Measurements from ENCODE around the gene PIK3R6.

The PIK3R6 gene

DNA sequence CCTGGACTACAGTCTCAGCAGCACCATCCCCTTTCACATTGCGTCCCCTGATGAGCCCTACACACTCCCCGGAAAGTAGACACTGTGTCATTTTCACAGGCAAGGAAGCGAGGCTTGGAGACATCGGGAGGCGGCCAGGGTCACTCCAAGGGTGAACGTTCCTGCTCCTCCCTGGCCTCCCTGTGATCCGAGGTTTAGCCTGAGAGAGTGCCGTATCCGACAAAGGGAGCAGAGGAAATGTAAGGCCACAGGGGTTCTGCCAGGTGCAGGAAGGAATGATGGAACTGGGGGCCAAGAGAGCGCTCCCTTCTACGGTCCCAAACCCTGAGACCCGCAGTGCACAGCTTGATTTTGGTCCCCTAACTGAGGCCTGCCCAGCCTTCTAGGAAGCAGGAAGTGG lies 8.0 kb upstream of the PIK3R6 start:
- Histone ChIP-seq H4K20me1 (ENCODE audit: insufficient read depth, low read length) (no peaks in the 10 kb centered on the region), H3K9ac (ENCODE audit: low read length) (no peak overlapping the region), H3K79me2 (ENCODE audit: insufficient read depth, low read length) (no peaks in the 10 kb centered on the region), H3K4me2 (ENCODE audit: low read length) (no peak overlapping the region), H3K27ac (ENCODE audit: low read depth, low read length, poor library complexity, severe bottlenecking) (no peak overlapping the region), H3K27me3 (ENCODE audit: insufficient read depth, low read length) (no peaks in the 10 kb centered on the region; the same call in 1 of the 2 replicates), H2AFZ (ENCODE audit: low read length) (no peak overlapping the region), H3K9me2 (ENCODE audit: low read depth, low read length) (no peaks in the 10 kb centered on the region), H3K36me3 (ENCODE audit: insufficient read depth, low read length) (no peaks in the 10 kb centered on the region), H3K9me3 (ENCODE audit: low read length) (no peaks in the 10 kb centered on the region), H3K4me3 (ENCODE audit: low read depth, low read length, poor library complexity, severe bottlenecking) (no peak overlapping the region), H3F3A (ENCODE audit: insufficient read depth, low read length) (no peaks in the 10 kb centered on the region), H3K4me1 (ENCODE audit: insufficient read depth, low read length, severe bottlenecking) (no peaks in the 10 kb centered on the region)
- TF ChIP-seq, protein P1, sequence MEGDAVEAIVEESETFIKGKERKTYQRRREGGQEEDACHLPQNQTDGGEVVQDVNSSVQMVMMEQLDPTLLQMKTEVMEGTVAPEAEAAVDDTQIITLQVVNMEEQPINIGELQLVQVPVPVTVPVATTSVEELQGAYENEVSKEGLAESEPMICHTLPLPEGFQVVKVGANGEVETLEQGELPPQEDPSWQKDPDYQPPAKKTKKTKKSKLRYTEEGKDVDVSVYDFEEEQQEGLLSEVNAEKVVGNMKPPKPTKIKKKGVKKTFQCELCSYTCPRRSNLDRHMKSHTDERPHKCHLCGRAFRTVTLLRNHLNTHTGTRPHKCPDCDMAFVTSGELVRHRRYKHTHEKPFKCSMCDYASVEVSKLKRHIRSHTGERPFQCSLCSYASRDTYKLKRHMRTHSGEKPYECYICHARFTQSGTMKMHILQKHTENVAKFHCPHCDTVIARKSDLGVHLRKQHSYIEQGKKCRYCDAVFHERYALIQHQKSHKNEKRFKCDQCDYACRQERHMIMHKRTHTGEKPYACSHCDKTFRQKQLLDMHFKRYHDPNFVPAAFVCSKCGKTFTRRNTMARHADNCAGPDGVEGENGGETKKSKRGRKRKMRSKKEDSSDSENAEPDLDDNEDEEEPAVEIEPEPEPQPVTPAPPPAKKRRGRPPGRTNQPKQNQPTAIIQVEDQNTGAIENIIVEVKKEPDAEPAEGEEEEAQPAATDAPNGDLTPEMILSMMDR (IDR thresholded peaks at IDR 0.05; ENCODE audit: low read length): no peak
- no peak for TF ChIP-seq EZH2 (IDR thresholded peaks at IDR 0.05; ENCODE audit: borderline replicate concordance, low read length)

DNA sequence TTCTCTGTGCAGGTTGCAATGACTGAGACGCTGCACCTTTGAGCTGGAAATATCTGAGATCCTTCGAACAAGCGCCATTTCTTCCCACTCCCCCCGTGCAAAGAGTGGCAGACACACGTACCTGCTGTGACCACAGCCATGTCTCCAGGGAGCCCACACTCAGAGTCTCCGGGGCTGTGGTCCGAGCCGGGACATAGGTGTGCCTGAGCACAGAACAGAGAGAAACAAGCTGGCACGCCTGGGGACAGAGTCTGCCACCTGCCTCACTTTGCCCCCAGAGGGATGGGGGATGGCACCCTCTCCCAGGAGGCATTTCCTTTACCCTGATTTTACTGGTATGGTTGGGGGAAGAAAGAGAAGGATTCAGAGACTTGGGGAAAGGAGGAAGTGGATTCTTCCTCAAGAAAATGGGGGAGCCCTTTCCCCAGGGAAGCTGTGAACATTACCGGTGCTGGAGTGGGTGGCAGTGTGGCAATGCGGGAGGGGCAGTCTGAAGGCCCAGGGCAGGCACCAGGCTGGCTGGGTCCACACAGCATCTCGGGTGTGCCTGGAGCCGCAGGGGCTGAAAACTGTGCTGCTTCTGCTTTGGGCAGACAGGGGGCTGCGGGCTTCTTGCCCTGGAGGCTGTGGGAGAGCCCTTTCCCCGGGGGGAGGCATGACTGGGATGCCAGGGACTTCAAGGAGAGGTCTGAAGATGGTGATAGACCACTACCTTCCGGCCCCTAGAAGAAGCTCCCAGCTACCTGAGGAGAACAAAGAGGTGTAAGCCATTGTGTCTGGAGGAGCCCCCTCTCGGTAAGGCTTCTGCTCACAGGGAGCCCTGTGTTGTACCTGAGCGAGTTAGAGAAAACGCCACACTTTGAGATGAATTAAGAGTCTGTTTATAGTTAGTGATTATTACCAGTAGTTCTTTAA lies 6.6 kb upstream of the PIK3R6 start:
- Histone ChIP-seq H3K27me3 (ENCODE audit: insufficient read depth, low read length) (no peaks in the 10 kb centered on the region; the same call in 1 of the 2 replicates), H4K20me1 (ENCODE audit: insufficient read depth, low read length) (no peaks in the 10 kb centered on the region), H3K79me2 (ENCODE audit: insufficient read depth, low read length) (no peaks in the 10 kb centered on the region), H3F3A (ENCODE audit: insufficient read depth, low read length) (no peaks in the 10 kb centered on the region), H3K4me3 (ENCODE audit: low read depth, low read length, poor library complexity, severe bottlenecking) (no peak overlapping the region), H3K9ac (ENCODE audit: low read length) (no peak overlapping the region), H3K9me2 (ENCODE audit: low read depth, low read length) (no peaks in the 10 kb centered on the region), H2AFZ (ENCODE audit: low read length) (no peak overlapping the region), H3K27ac (ENCODE audit: low read depth, low read length, poor library complexity, severe bottlenecking) (no peak overlapping the region), H3K4me2 (ENCODE audit: low read length) (no peak overlapping the region), H3K4me1 (ENCODE audit: insufficient read depth, low read length, severe bottlenecking) (no peaks in the 10 kb centered on the region), H3K9me3 (ENCODE audit: low read length) (no peaks in the 10 kb centered on the region), H3K36me3 (ENCODE audit: insufficient read depth, low read length) (no peaks in the 10 kb centered on the region)
- TF ChIP-seq, protein P1 (IDR thresholded peaks at IDR 0.05; ENCODE audit: low read length): no peak
- TF ChIP-seq EZH2 (IDR thresholded peaks at IDR 0.05; ENCODE audit: borderline replicate concordance, low read length): no peak

DNA sequence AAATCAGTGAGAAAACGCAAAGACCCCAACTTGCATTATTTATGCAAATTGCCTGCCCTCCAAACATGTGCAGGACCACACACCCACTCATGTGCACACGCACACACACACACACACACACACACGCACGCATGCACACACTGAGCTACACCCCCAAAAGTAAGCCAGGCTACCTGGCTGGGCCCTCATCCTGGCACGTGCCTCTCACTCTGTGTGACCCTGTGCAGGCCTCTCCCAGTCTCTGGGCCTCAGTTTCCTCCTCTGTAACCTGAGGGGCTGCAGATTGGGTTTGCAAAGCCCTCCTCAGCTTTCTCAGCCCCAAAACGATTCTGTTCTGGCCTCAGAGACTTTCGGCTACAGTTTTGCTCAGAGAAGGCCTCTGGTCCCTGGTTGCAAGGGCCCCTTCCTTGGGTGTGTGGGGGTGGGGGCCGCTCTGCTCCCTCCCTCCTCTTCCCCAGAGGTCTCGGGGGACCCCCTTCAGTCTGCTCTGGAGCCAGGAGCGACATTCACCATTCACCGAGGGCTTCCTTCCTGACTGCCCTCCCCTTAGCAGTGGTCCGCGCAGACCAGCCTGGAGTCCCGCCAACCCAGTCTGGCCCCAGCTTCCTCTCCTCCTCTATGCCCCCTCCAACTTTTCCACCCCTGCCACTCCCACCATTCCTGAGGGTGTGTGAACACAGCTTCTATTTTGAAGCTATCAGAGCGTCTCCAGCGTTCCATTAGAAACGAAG lies 5.4 kb upstream of the PIK3R6 start:
- Histone ChIP-seq H3K27me3 (ENCODE audit: insufficient read depth, low read length) (no peaks in the 10 kb centered on the region; the same call in 1 of the 2 replicates), H3K9me2 (ENCODE audit: low read depth, low read length) (no peaks in the 10 kb centered on the region), H3K36me3 (ENCODE audit: insufficient read depth, low read length) (no peaks in the 10 kb centered on the region), H3K4me1 (ENCODE audit: insufficient read depth, low read length, severe bottlenecking) (no peaks in the 10 kb centered on the region), H3K4me3 (ENCODE audit: low read depth, low read length, poor library complexity, severe bottlenecking) (no peak overlapping the region), H3K4me2 (ENCODE audit: low read length) (no peak overlapping the region), H4K20me1 (ENCODE audit: insufficient read depth, low read length) (no peaks in the 10 kb centered on the region), H3K79me2 (ENCODE audit: insufficient read depth, low read length) (no peaks in the 10 kb centered on the region), H3K9ac (ENCODE audit: low read length) (no peak overlapping the region), H3K27ac (ENCODE audit: low read depth, low read length, poor library complexity, severe bottlenecking) (no peak overlapping the region), H3K9me3 (ENCODE audit: low read length) (no peaks in the 10 kb centered on the region), H3F3A (ENCODE audit: insufficient read depth, low read length) (no peaks in the 10 kb centered on the region), H2AFZ (ENCODE audit: low read length) (no peak overlapping the region)
- TF ChIP-seq, protein P1 (IDR thresholded peaks at IDR 0.05; ENCODE audit: low read length): no peak
- TF ChIP-seq EZH2 (IDR thresholded peaks at IDR 0.05; ENCODE audit: borderline replicate concordance, low read length): no peak

Measured in OCI-LY1 (cell line).